ENCODE results near the gene TNS3.

DNA sequence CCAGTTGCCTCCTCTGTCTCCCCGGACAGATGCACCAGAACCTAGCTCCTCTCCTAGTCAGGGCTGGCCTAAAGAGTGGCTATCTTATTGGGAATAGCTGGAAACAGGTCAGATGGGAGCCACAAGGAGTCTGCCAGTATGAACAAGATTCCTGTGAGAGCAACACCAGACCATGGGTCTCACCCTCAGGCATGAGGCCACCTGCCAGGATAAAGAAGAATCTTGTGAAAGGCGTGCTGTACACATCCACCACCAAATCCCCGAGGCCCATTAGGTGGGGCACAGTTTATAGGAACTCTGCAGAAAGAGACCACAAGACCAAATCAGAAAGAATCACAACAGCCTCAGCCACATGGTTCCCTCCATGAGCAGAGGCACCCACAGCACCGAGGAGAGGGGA lies 325.9 kb downstream of the TNS3 start:
- TF ChIP-seq POLR2A (IDR thresholded peaks at IDR 0.05; ENCODE audit: low read depth) = no peak
- TF ChIP-seq, protein P1, sequence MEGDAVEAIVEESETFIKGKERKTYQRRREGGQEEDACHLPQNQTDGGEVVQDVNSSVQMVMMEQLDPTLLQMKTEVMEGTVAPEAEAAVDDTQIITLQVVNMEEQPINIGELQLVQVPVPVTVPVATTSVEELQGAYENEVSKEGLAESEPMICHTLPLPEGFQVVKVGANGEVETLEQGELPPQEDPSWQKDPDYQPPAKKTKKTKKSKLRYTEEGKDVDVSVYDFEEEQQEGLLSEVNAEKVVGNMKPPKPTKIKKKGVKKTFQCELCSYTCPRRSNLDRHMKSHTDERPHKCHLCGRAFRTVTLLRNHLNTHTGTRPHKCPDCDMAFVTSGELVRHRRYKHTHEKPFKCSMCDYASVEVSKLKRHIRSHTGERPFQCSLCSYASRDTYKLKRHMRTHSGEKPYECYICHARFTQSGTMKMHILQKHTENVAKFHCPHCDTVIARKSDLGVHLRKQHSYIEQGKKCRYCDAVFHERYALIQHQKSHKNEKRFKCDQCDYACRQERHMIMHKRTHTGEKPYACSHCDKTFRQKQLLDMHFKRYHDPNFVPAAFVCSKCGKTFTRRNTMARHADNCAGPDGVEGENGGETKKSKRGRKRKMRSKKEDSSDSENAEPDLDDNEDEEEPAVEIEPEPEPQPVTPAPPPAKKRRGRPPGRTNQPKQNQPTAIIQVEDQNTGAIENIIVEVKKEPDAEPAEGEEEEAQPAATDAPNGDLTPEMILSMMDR (IDR thresholded peaks at IDR 0.05) = no peak
